KMS-11 (cell line): ENCODE data around the gene EGLN1.

Experiments used
- H2AFZ ChIP-seq: fragments of 200-600 bp; sonication (generic); 2 replicates; pipeline ENCODE4 v1.6.1; 2016; ENCODE audit warnings: antibody characterized with exemption, mixed run types, low read depth
- H3K27ac ChIP-seq: fragments of 200-600 bp; sonication (generic); 2 replicates; pipeline ENCODE4 v1.6.1; 2016; ENCODE audit warnings: mild to moderate bottlenecking, mixed run types
- H3K27me3 ChIP-seq: fragments of 200-600 bp; sonication (generic); 2 replicates; pipeline ENCODE4 v1.6.1; 2017; ENCODE audit warnings: mild to moderate bottlenecking, low read depth, mixed run types, moderate library complexity; ENCODE audit not compliant: insufficient read depth
- H3K36me3 ChIP-seq: fragments of 200-600 bp; sonication (generic); 2 replicates; pipeline ENCODE4 v1.6.1; 2017; ENCODE audit warnings: mild to moderate bottlenecking, mixed run types; ENCODE audit not compliant: insufficient read depth
- H3K4me1 ChIP-seq: fragments of 200-600 bp; sonication (generic); 2 replicates; pipeline ENCODE4 v1.6.1; 2016; ENCODE audit warnings: mild to moderate bottlenecking, low read depth, mixed run types; ENCODE audit not compliant: poor library complexity, severe bottlenecking
- H3K4me2 ChIP-seq: fragments of 200-600 bp; sonication (generic); 2 replicates; pipeline ENCODE4 v1.7.0; 2016; ENCODE audit warnings: mild to moderate bottlenecking, mixed run types
- H3K4me3 ChIP-seq: fragments of 200-600 bp; sonication (generic); IDR thresholded peaks from 2 replicates; pipeline ENCODE4 v1.6.1; 2017; ENCODE audit warnings: low read depth, low read length, mixed read lengths; ENCODE audit not compliant: insufficient read depth
- H3K79me2 ChIP-seq: fragments of 200-600 bp; sonication (generic); 2 replicates; pipeline ENCODE4 v1.6.1; 2016; ENCODE audit warnings: low read depth, mixed run types; ENCODE audit not compliant: insufficient read depth
- H3K9ac ChIP-seq: fragments of 200-600 bp; sonication (generic); 2 replicates; pipeline ENCODE4 v1.6.1; 2016; ENCODE audit warnings: mild to moderate bottlenecking, mixed run types
- H4K20me1 ChIP-seq: fragments of 200-600 bp; sonication (generic); 2 replicates; pipeline ENCODE4 v1.6.1; 2016; ENCODE audit warnings: mild to moderate bottlenecking, mixed run types; ENCODE audit not compliant: insufficient read depth
- CTCF ChIP-seq: fragments of 200-600 bp; sonication (generic); conservative IDR thresholded peaks from 2 replicates; pipeline ENCODE4 v1.6.1; 2017; ENCODE audit warnings: low read depth, mild to moderate bottlenecking, antibody characterized with exemption, low read length, moderate library complexity, mixed read lengths

EGLN1 gene

GRCh38 chr1:231395076-231395997 lies 26.8 kb downstream of the EGLN1 start:
- no peaks in the 10 kb centered on the region for H3K27me3 ChIP-seq
- H3K27ac ChIP-seq: no peak overlapping the region
- no peak overlapping the region for H2AFZ ChIP-seq
- H3K4me2 ChIP-seq: no peak overlapping the region
- no peak for TF ChIP-seq CTCF
- no peaks in the 10 kb centered on the region for H3K4me1 ChIP-seq
- H3K4me3 ChIP-seq: no peak overlapping the region
- H3K79me2 ChIP-seq: no peaks in the 10 kb centered on the region; the same call in 1 of the 2 replicates
- no peak overlapping the region for H3K9ac ChIP-seq
- H4K20me1 ChIP-seq: no peaks in the 10 kb centered on the region
- no peaks in the 10 kb centered on the region for H3K36me3 ChIP-seq

- H3K4me2 ChIP-seq: no peak overlapping the region
- H3K27ac ChIP-seq: no peak overlapping the region
Measured at GRCh38 chr1:231393668-231394067, 28.4 kb downstream of the EGLN1 start.

GRCh38 chr1:231392389-231393131 lies 29.5 kb downstream of the EGLN1 start:
- no peak overlapping the region for H3K27ac ChIP-seq
- H4K20me1 ChIP-seq: no peaks in the 10 kb centered on the region
- H3K79me2 ChIP-seq: no peaks in the 10 kb centered on the region; the same call in 1 of the 2 replicates

More at GRCh38 chr1:231393668-231394067, 28.4 kb downstream of the EGLN1 start:
- Histone ChIP-seq H3K4me3 (no peak overlapping the region), H3K79me2 (no peaks in the 10 kb centered on the region; the same call in 1 of the 2 replicates), H3K36me3 (no peaks in the 10 kb centered on the region), H4K20me1 (no peaks in the 10 kb centered on the region), H3K27me3 (no peaks in the 10 kb centered on the region), H3K4me1 (no peaks in the 10 kb centered on the region), H2AFZ (no peak overlapping the region), H3K9ac (no peak overlapping the region)
- no peak for TF ChIP-seq CTCF

GRCh38 chr1:231390071-231390470 lies 32.0 kb downstream of the EGLN1 start:
- no peak overlapping the region for H3K9ac ChIP-seq
- H3K36me3 ChIP-seq: no peaks in the 10 kb centered on the region
- no peak for TF ChIP-seq CTCF
- H3K4me2 ChIP-seq: no peak overlapping the region
- no peak overlapping the region for H3K27ac ChIP-seq
- no peaks in the 10 kb centered on the region for H3K4me1 ChIP-seq
- H3K27me3 ChIP-seq: no peaks in the 10 kb centered on the region
- H2AFZ ChIP-seq: no peak overlapping the region
- H3K4me3 ChIP-seq: no peak overlapping the region
- H4K20me1 ChIP-seq: no peaks in the 10 kb centered on the region
- no peaks in the 10 kb centered on the region; the same call in 1 of the 2 replicates for H3K79me2 ChIP-seq

More at GRCh38 chr1:231392389-231393131, 29.5 kb downstream of the EGLN1 start:
- no peak overlapping the region for H3K9ac ChIP-seq
- H3K4me3 ChIP-seq: no peak overlapping the region
- no peaks in the 10 kb centered on the region for H3K4me1 ChIP-seq
- no peak for TF ChIP-seq CTCF
- no peak overlapping the region for H3K4me2 ChIP-seq
- no peaks in the 10 kb centered on the region for H3K27me3 ChIP-seq
- no peaks in the 10 kb centered on the region for H3K36me3 ChIP-seq
- no peak overlapping the region for H2AFZ ChIP-seq
